ENCODE data around the gene KCNMB2.
"Not testable (repeated sequence)": the region's sequence is repeated elsewhere in the genome, so short reads cannot be mapped to it uniquely, and the experiment has no call there.

Gene KCNMB2

GRCh38 chr3:178739720-178740119 lies 203.5 kb downstream of the KCNMB2 start:
- no peaks in the 10 kb centered on the region for H3K27me3 ChIP-seq (ENCODE audit: control insufficient read depth, insufficient read depth, low read length)
- no peak overlapping the region for H3K9ac ChIP-seq (ENCODE audit: low read length)
- no peak overlapping the region for H3K4me3 ChIP-seq (ENCODE audit: low read length)
- H3K4me1 ChIP-seq (ENCODE audit: control insufficient read depth, insufficient read depth, low read length): no peaks in the 10 kb centered on the region
- H3K27ac ChIP-seq (ENCODE audit: low read depth, low read length): no peak overlapping the region
- H3K36me3 ChIP-seq (ENCODE audit: control insufficient read depth, insufficient read depth, low read length): no peaks in the 10 kb centered on the region

DNA sequence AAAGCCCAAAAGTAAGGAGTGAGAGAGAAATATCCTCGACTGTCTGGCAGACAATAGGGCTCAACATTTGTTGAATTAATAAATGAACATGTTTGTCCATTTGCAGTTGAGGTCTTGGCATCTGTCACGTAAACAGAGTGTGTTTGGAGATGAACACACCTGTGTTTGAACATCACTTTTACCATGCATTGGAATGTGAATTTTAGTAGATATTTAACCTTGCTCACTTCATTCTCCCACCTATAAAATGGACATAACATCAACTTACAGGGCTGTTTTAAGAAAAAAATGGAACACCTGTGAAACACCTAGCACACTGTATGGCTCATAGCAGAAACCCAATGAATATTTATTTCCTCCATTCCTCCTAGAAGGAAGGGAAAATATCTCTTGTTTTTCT lies 204.8 kb downstream of the KCNMB2 start:
- H3K9ac ChIP-seq (ENCODE audit: low read length): no peak overlapping the region
- H3K4me1 ChIP-seq (ENCODE audit: control insufficient read depth, insufficient read depth, low read length): no peaks in the 10 kb centered on the region
- H3K36me3 ChIP-seq (ENCODE audit: control insufficient read depth, insufficient read depth, low read length): no peaks in the 10 kb centered on the region

DNA sequence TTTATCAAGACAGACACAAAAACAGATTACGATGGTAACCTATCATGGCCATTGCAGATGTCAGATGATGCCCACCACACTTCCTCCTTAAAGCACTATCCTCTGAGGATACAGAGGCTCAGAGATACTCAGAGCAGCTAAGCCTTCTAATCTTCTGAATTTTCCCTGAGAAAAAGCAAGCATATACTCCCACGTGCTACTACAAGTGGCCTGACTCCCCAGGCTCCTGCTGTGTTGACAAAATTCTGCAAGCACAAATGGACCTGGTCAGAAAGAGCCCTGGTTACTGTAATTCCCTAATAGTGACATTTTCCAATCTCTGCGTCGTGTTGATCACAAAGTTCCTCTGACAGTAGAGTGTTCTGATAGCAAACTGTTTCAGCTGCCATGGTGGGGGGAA lies 207.1 kb downstream of the KCNMB2 start:
- H3K9ac ChIP-seq (ENCODE audit: low read length): no peak overlapping the region

More for the DNA sequence above, 204.8 kb downstream of the KCNMB2 start:
- Histone ChIP-seq H3K4me3 (ENCODE audit: low read length) (no peak overlapping the region), H3K27me3 (ENCODE audit: control insufficient read depth, insufficient read depth, low read length) (no peaks in the 10 kb centered on the region), H3K27ac (ENCODE audit: low read depth, low read length) (no peak overlapping the region)

GRCh38 chr3:178745861-178746655 lies 209.8 kb downstream of the KCNMB2 start:
- H3K4me3 ChIP-seq (ENCODE audit: low read length); H3K36me3 ChIP-seq (ENCODE audit: control insufficient read depth, insufficient read depth, low read length): not testable (repeated sequence)

More for the DNA sequence above, 207.1 kb downstream of the KCNMB2 start:
- H3K4me3 ChIP-seq (ENCODE audit: low read length): no peak overlapping the region
- H3K27ac ChIP-seq (ENCODE audit: low read depth, low read length): no peak overlapping the region
- H3K4me1 ChIP-seq (ENCODE audit: control insufficient read depth, insufficient read depth, low read length): no peaks in the 10 kb centered on the region
- no peaks in the 10 kb centered on the region for H3K27me3 ChIP-seq (ENCODE audit: control insufficient read depth, insufficient read depth, low read length)
- H3K36me3 ChIP-seq (ENCODE audit: control insufficient read depth, insufficient read depth, low read length): no peaks in the 10 kb centered on the region

DNA sequence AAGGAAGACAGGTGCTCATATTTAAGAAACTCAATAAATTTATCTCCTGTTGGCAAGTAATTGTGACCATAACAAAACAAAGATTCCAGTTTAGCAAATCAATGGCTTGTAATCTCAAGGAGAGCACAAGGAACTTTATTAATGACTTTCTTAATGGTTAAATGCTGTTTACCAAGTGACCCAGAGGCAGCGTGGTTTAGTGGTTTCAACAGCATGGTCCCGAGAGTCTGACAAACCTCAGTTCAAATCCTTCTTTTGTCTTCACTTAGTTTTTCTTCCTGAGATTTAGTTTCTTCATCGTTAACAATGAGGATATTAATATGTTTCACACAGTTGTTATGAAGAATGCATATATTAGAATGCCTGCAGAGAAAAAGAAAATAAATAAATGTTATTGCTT lies 212.6 kb downstream of the KCNMB2 start:
- H3K27ac ChIP-seq (ENCODE audit: low read depth, low read length): no peak overlapping the region
- peaks cover 2% of the 10 kb centered on the region for H3K4me1 ChIP-seq (ENCODE audit: control insufficient read depth, insufficient read depth, low read length)
- no peaks in the 10 kb centered on the region for H3K36me3 ChIP-seq (ENCODE audit: control insufficient read depth, insufficient read depth, low read length)
- H3K27me3 ChIP-seq (ENCODE audit: control insufficient read depth, insufficient read depth, low read length): no peaks in the 10 kb centered on the region
- no peak overlapping the region for H3K4me3 ChIP-seq (ENCODE audit: low read length)
- H3K9ac ChIP-seq (ENCODE audit: low read length): no peak overlapping the region

More at GRCh38 chr3:178745861-178746655, 209.8 kb downstream of the KCNMB2 start:
- H3K27ac ChIP-seq (ENCODE audit: low read depth, low read length); H3K4me1 ChIP-seq (ENCODE audit: control insufficient read depth, insufficient read depth, low read length); H3K9ac ChIP-seq (ENCODE audit: low read length); H3K27me3 ChIP-seq (ENCODE audit: control insufficient read depth, insufficient read depth, low read length): not testable (repeated sequence)

DNA sequence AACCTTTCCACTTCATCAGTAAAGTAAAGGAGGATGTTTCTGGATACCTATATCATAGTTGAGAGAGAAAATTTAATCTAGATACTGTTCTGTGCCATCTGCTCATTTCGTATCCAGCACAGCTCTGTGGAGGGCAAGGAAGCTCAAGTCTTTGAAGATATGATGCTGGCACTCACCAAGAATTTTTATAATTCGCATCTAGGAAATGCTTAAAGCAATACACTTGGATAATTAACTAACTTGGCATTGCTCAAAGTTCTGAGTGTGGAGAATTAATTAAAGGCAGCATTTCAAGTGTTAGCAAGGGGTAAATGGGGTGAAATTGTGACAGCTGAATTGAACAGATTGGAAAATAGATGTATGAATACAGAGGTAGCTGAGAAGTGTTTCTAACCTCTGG lies 213.2 kb downstream of the KCNMB2 start:
- H3K9ac ChIP-seq (ENCODE audit: low read length): no peak overlapping the region
- H3K4me1 ChIP-seq (ENCODE audit: control insufficient read depth, insufficient read depth, low read length): peaks cover 2% of the 10 kb centered on the region
- H3K4me3 ChIP-seq (ENCODE audit: low read length): no peak overlapping the region
- no peaks in the 10 kb centered on the region for H3K36me3 ChIP-seq (ENCODE audit: control insufficient read depth, insufficient read depth, low read length)
- H3K27me3 ChIP-seq (ENCODE audit: control insufficient read depth, insufficient read depth, low read length): no peaks in the 10 kb centered on the region
- H3K27ac ChIP-seq (ENCODE audit: low read depth, low read length): no peak overlapping the region

GRCh38 chr3:178750639-178751300 lies 214.5 kb downstream of the KCNMB2 start:
- Histone ChIP-seq H3K36me3 (ENCODE audit: control insufficient read depth, insufficient read depth, low read length) (no peaks in the 10 kb centered on the region), H3K4me1 (ENCODE audit: control insufficient read depth, insufficient read depth, low read length) (peaks cover 2% of the 10 kb centered on the region), H3K9ac (ENCODE audit: low read length) (no peak overlapping the region), H3K27ac (ENCODE audit: low read depth, low read length) (no peak overlapping the region), H3K4me3 (ENCODE audit: low read length) (no peak overlapping the region), H3K27me3 (ENCODE audit: control insufficient read depth, insufficient read depth, low read length) (no peaks in the 10 kb centered on the region)

DNA sequence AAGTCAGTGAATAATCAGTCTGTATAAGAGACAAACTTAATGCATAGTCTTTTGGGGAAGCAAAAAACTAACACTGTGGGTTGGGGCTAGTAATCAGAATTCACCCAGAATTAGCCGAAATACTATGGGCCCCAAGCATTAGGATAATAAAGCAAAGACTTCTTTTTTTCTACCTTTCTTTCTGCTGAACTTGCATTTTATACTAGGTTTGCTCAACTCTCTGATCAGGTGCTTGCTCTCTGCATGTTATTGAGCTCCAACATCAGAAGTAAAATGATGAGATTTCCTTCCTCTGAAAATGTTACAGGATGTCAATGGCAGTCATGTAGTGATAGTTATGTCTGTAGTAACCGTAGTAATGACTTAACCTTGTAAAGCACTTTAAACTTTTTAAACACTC lies 216.6 kb downstream of the KCNMB2 start:
- no peak overlapping the region for H3K9ac ChIP-seq (ENCODE audit: low read length)
- H3K4me1 ChIP-seq (ENCODE audit: control insufficient read depth, insufficient read depth, low read length): peaks cover 2% of the 10 kb centered on the region
- H3K4me3 ChIP-seq (ENCODE audit: low read length): no peak overlapping the region
- H3K27ac ChIP-seq (ENCODE audit: low read depth, low read length): no peak overlapping the region
- H3K27me3 ChIP-seq (ENCODE audit: control insufficient read depth, insufficient read depth, low read length): no peaks in the 10 kb centered on the region
- no peaks in the 10 kb centered on the region for H3K36me3 ChIP-seq (ENCODE audit: control insufficient read depth, insufficient read depth, low read length)

DNA sequence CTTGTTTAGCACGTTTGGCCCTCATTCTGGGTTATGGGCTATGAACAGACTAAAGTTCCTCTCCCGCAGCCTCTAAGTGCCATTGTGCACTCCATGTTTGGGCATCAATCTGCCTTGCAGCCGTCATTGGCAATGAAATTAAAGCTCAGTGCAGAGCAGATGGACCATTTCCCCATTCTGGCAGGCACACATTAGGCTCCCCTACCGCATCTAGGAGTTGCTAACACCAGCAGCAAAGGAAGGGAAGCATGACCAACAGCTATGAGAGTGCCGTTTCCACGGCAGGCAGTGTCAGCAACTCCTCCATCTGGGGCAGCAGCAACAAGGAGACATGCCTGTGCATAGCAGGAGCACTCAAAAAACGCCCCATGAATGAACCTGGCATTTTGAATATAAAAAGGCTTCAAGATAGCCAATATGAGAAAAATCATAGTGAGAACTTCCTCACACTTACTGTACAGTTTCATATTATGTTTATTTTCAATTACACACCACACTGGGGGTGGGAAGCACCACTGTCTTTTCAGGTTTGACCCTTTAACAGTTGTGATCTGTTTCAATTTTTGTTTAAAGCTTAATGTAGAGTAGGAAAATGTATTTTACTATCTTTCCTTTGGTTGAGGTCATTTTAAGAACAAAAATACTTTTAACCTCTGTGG lies 218.7 kb downstream of the KCNMB2 start:
- no peak overlapping the region for H3K27ac ChIP-seq (ENCODE audit: low read depth, low read length)
- H3K4me3 ChIP-seq (ENCODE audit: low read length): no peak overlapping the region
- H3K27me3 ChIP-seq (ENCODE audit: control insufficient read depth, insufficient read depth, low read length): no peaks in the 10 kb centered on the region
- no peaks in the 10 kb centered on the region for H3K36me3 ChIP-seq (ENCODE audit: control insufficient read depth, insufficient read depth, low read length)
- H3K4me1 ChIP-seq (ENCODE audit: control insufficient read depth, insufficient read depth, low read length): peaks cover 2% of the 10 kb centered on the region
- no peak overlapping the region for H3K9ac ChIP-seq (ENCODE audit: low read length)

GRCh38 chr3:178761024-178761423 lies 224.8 kb downstream of the KCNMB2 start:
- Histone ChIP-seq H3K9ac (ENCODE audit: low read length) (no peak overlapping the region), H3K27me3 (ENCODE audit: control insufficient read depth, insufficient read depth, low read length) (no peaks in the 10 kb centered on the region), H3K4me1 (ENCODE audit: control insufficient read depth, insufficient read depth, low read length) (no peaks in the 10 kb centered on the region), H3K27ac (ENCODE audit: low read depth, low read length) (no peak overlapping the region), H3K36me3 (ENCODE audit: control insufficient read depth, insufficient read depth, low read length) (no peaks in the 10 kb centered on the region), H3K4me3 (ENCODE audit: low read length) (no peak overlapping the region)

DNA sequence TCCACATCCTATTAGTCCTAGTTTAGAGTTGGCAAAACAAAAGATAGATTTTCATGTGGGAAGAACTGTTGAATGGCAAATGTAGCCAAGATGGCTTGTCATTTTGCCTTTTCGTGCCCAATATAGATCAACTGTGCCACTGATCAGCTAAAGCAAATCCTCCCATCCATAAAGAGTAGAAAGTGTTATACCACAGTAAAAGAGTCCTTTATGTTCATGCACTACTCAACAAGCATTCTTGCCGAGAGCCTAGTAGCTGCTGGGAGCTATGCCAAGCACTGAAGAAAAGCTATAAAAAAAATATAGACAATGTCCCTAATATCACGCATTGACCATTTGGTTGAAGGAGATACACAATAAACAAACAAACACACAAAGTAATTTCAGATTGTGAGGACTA lies 225.2 kb downstream of the KCNMB2 start:
- Histone ChIP-seq H3K9ac (ENCODE audit: low read length) (no peak overlapping the region), H3K27me3 (ENCODE audit: control insufficient read depth, insufficient read depth, low read length) (no peaks in the 10 kb centered on the region), H3K36me3 (ENCODE audit: control insufficient read depth, insufficient read depth, low read length) (no peaks in the 10 kb centered on the region), H3K27ac (ENCODE audit: low read depth, low read length) (no peak overlapping the region), H3K4me1 (ENCODE audit: control insufficient read depth, insufficient read depth, low read length) (no peaks in the 10 kb centered on the region), H3K4me3 (ENCODE audit: low read length) (no peak overlapping the region)

- H3K27ac ChIP-seq (ENCODE audit: low read depth, low read length): no peak overlapping the region
- H3K4me1 ChIP-seq (ENCODE audit: control insufficient read depth, insufficient read depth, low read length): no peaks in the 10 kb centered on the region
- no peaks in the 10 kb centered on the region for H3K36me3 ChIP-seq (ENCODE audit: control insufficient read depth, insufficient read depth, low read length)
- H3K9ac ChIP-seq (ENCODE audit: low read length): no peak overlapping the region
- no peak overlapping the region for H3K4me3 ChIP-seq (ENCODE audit: low read length)
- H3K27me3 ChIP-seq (ENCODE audit: control insufficient read depth, insufficient read depth, low read length): no peaks in the 10 kb centered on the region
Observed at GRCh38 chr3:178762385-178762784, 226.1 kb downstream of the KCNMB2 start.

Measured in rectal smooth muscle tissue (tissue), 1 donor.